Activated B cell treated with CpG ODN at 0.5 μM for 24 hours (primary cell): Measurements from ENCODE around the gene NCS1. TPM values are rescaled to one million over a fixed set of nuclear protein-coding genes. Genes with fewer than 3 reads are reported as not detected.

Source experiments
- ATAC-seq: fragments of 200-7000 bp; cut with Tn5 transposase; one replicate; pipeline ENCODE4 v1.10.0; 2021; ENCODE audit warnings: low read depth, mild to moderate bottlenecking, moderate library complexity
- CTCF ChIA-PET: fragments of 350-600 bp; sonication (Branson Sonifier 250); formaldehyde crosslinking; loops from one replicate; lab custom pipeline; 2021; ENCODE audit warnings: antibody characterized with exemption; lab: Charles Lee
- POLR2A ChIA-PET: fragments of 350-600 bp; sonication (Branson Sonifier 250); formaldehyde crosslinking; loops from one replicate; lab custom pipeline; 2021; ENCODE audit warnings: antibody characterized with exemption; lab: Charles Lee
- DNase-seq: peaks from one replicate; pipeline ENCODE4 v3.0.0; 2022
- H3K27ac Mint-ChIP-seq: one replicate; pipeline ENCODE4 v1.8.0; 2020; ENCODE audit warnings: mixed read lengths
- H3K27me3 Mint-ChIP-seq: one replicate; pipeline ENCODE4 v1.8.0; 2021; ENCODE audit warnings: mixed read lengths
- H3K36me3 Mint-ChIP-seq: one replicate; pipeline ENCODE4 v1.8.0; 2021; ENCODE audit warnings: low read depth, mixed read lengths
- H3K4me1 Mint-ChIP-seq: one replicate; pipeline ENCODE4 v1.8.0; 2021; ENCODE audit warnings: mixed read lengths
- H3K4me3 Mint-ChIP-seq: one replicate; pipeline ENCODE4 v1.8.0; 2020; ENCODE audit warnings: mild to moderate bottlenecking, mixed read lengths
- H3K9me3 Mint-ChIP-seq: one replicate; pipeline ENCODE4 v1.8.0; 2020; ENCODE audit warnings: mixed read lengths
- intact Hi-C: fragments of 100-400 bp; cut with micrococcal nuclease; formaldehyde crosslinking; loops from one replicate; pipeline ENCODE4 v1.15.1; 2024
- total RNA-seq: library from RNA; stranded (reverse); gene quantifications from 2 replicates; pipeline ENCODE4 v1.2.3, GENCODE V29; 2022
- TF ChIP-seq, protein P1 (sequence below): fragments of 200-600 bp; IDR thresholded peaks from one replicate; pipeline ENCODE4 v1.8.0; 2022; ENCODE audit warnings: antibody characterized with exemption, mild to moderate bottlenecking

NCS1 gene
- total RNA-seq, 1 donor from 2014 or later = 0.24 TPM

DNA sequence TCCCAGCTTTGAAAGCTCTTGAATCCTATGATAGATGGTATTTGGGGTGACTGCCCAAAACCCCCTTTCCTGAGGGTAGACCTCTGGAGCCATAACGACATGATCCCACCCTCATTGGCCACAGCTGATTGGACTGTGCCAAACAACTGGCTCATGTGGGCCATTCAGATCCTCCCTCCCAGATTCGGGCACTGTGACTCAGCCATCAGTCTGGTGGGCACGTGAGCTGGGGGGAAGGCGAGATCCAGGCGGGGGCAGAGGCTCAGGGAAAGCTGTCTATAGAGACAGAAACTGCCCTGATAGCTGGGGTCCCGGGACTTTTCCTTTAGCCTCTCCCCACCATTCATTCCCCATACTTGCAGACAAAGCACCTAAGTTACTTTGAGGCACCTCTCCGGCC, 15.1 kb upstream of the NCS1 start:
- ChIA-PET CTCF (no interaction called here), POLR2A (no interaction called here)
- Mint-ChIP-seq H3K36me3 (no peaks in the 10 kb centered on the region), H3K27me3 (peaks cover 6% of the 10 kb centered on the region), H3K4me3 (no peak overlapping the region), H3K4me1 (no peaks in the 10 kb centered on the region), H3K9me3 (no peaks in the 10 kb centered on the region), H3K27ac (no peak overlapping the region)
- intact Hi-C loops = no loop called here
- no peak for DNase-seq
- no peak for ATAC-seq
- TF ChIP-seq, protein P1, sequence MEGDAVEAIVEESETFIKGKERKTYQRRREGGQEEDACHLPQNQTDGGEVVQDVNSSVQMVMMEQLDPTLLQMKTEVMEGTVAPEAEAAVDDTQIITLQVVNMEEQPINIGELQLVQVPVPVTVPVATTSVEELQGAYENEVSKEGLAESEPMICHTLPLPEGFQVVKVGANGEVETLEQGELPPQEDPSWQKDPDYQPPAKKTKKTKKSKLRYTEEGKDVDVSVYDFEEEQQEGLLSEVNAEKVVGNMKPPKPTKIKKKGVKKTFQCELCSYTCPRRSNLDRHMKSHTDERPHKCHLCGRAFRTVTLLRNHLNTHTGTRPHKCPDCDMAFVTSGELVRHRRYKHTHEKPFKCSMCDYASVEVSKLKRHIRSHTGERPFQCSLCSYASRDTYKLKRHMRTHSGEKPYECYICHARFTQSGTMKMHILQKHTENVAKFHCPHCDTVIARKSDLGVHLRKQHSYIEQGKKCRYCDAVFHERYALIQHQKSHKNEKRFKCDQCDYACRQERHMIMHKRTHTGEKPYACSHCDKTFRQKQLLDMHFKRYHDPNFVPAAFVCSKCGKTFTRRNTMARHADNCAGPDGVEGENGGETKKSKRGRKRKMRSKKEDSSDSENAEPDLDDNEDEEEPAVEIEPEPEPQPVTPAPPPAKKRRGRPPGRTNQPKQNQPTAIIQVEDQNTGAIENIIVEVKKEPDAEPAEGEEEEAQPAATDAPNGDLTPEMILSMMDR = no peak

DNA sequence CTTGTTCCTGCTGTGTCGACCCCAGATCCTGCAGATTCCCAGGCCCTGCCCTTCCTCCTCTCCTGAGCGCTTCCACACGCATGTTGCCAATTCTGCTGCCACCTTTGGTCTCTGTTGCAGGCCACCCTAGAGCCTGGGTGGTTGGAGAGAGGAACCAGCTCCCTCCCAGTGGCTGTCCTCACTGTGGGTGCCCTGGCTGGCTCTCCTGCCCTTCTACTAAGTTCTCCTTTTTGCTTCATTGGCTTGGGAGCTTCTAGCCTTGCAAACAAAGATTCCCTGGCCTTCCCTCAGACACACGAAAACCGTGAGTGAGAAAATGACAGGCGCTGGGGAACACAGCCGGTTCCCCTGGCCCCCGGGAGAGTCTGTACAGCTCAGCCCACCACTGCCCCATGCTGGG, 14.2 kb upstream of the NCS1 start:
- Mint-ChIP-seq H3K4me3 (no peak overlapping the region), H3K4me1 (no peaks in the 10 kb centered on the region), H3K27ac (no peak overlapping the region), H3K36me3 (no peaks in the 10 kb centered on the region), H3K27me3 (peaks cover 6% of the 10 kb centered on the region), H3K9me3 (no peaks in the 10 kb centered on the region)
- no peak for DNase-seq
- ATAC-seq = no peak
- TF ChIP-seq, protein P1 = no peak
- POLR2A ChIA-PET = no interaction called here
- intact Hi-C loops = no loop called here
- CTCF ChIA-PET = no interaction called here

DNA sequence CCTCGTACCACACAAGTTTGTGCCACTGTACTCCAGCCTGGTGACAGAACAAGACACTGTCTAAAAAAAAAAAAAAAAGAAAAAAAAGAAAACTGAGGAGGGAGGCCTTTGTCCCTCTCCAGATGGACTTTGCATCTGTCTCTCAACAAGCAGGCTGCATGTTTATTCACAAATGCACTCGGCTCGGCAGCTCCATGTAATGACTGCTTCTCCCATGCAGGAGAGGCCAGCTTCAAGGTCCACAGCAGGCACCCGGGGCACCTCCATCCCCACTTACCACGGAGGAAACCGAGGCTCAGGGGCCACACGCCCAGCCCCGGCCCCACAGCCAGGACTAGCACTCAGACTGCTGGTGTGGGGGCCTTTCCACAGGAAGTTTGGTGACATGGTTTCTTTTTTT, 13.1 kb upstream of the NCS1 start:
- ChIA-PET POLR2A (no interaction called here), CTCF (no interaction called here)
- H3K27ac Mint-ChIP-seq = no peak overlapping the region
- H3K36me3 Mint-ChIP-seq = no peaks in the 10 kb centered on the region
- no peaks in the 10 kb centered on the region for H3K9me3 Mint-ChIP-seq
- intact Hi-C loops = no loop called here
- H3K4me3 Mint-ChIP-seq = no peak overlapping the region
- no peak for DNase-seq
- TF ChIP-seq, protein P1 = no peak
- no peak for ATAC-seq
- no peaks in the 10 kb centered on the region for H3K4me1 Mint-ChIP-seq
- H3K27me3 Mint-ChIP-seq = peaks cover 6% of the 10 kb centered on the region

DNA sequence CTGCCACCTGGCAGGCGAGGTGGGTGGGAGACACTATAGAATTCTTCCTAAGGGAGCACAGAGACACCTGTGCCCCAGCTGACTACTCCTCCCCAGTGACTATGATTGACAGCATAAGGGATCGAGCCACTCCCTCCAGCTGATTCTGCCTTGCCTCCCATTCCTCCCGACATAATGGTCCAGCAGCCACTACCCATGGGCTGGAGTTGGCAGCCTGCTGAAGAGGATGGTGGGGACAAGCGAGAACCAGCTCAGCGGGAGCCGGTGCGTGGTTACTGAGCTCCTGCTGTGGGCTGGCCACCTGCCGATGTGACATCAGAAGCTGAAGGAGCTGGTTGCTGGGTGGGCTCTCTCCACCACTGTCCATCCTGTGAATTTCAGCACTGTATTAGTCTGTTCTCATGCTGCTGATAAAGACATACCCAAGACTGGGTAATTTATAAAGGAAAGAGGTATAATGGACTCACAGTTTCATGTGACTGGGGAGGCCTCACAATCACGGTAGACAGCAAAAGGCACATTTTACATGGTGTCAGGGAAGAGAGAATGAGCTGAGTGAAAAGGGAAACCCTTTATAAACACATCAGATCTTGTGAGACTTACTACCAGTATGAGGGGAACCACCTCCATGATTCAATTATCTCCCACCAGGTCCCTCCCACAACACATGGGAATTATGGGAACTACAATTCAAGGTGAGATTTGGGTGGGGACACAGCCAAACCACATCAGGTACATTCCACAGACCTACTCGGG, 12.1 kb upstream of the NCS1 start:
- TF ChIP-seq, protein P1 = no peak
- no peaks in the 10 kb centered on the region for H3K9me3 Mint-ChIP-seq
- DNase-seq = no peak
- no peak overlapping the region for H3K4me3 Mint-ChIP-seq
- peaks cover 6% of the 10 kb centered on the region for H3K27me3 Mint-ChIP-seq
- CTCF ChIA-PET = no interaction called here
- no peak overlapping the region for H3K27ac Mint-ChIP-seq
- intact Hi-C loops = no loop called here
- ATAC-seq = no peak
- H3K4me1 Mint-ChIP-seq = no peaks in the 10 kb centered on the region
- no peaks in the 10 kb centered on the region for H3K36me3 Mint-ChIP-seq
- POLR2A ChIA-PET = no interaction called here

DNA sequence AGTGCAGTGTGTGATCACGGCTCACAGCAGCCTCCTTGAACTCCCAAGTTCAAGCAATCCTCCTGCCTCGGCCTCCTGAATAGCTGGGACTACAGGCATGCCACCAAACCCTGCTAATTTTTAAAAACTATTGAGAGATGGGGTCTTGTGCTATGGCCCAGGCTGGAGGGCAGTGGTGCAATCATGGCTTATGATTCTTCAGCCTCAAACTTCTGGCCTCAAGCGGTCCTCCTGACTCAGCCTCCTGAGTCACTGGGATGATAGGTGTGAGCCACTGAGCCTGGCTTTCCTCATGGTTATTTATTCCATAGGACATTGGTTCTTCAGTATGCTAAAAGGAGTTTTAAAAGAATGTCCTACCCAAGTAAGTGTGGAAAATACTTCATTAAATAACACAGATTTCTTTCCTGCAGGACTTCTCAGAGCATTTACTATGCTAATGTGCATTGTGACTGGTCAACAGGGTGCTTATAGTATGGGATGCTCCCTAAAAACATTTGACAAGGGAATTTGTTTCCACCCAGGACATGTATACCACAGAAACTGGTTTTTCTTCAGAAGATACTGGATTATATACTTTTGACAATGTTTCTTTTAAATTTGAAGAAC, 11.2 kb upstream of the NCS1 start:
- intact Hi-C loops = no loop called here
- Mint-ChIP-seq H3K27ac (no peak overlapping the region), H3K9me3 (no peaks in the 10 kb centered on the region), H3K4me1 (no peaks in the 10 kb centered on the region), H3K27me3 (peaks cover 6% of the 10 kb centered on the region), H3K4me3 (no peak overlapping the region), H3K36me3 (no peaks in the 10 kb centered on the region)
- CTCF ChIA-PET = no interaction called here
- TF ChIP-seq, protein P1 = no peak
- DNase-seq (no peak), ATAC-seq (no peak)
- POLR2A ChIA-PET = no interaction called here
